Measurements from ENCODE around the gene PHC2. TPM values are rescaled to one million over a fixed set of nuclear protein-coding genes. Genes with fewer than 3 reads are reported as not detected.

The PHC2 gene
- total and polyA plus RNA-seq, 9 of the 15 experiments (the other 6 are each of a cell fraction or from before 2014, with no cell fraction given) = 3.1 to 67.6 (median 34.6) TPM

GRCh38 chr1:33462405-33463164, 31.7 kb upstream of the PHC2 start:
- ChIA-PET POLR2A (interaction anchor here (1.3 kb wide), 1 partner anchor 9 kb away, joined by 3 read pairs; no protein-coding TSS in a partner anchor), CTCF (ENCODE audit: low intra/inter-chr PET ratio) (no interaction called here)
- H3K4me1 ChIP-seq (replicated peaks in 1 of 2; ENCODE audit: control insufficient read depth in 2 of 2, insufficient read depth in 2 of 2, low read length in 2 of 2) = no peaks in the 10 kb centered on the region
- no peaks in the 10 kb centered on the region for H3K9me1 ChIP-seq (ENCODE audit: control insufficient read depth, insufficient read depth, low read length)
- no peaks in the 10 kb centered on the region for H3K36me3 ChIP-seq (ENCODE audit: control insufficient read depth, insufficient read depth, low read length)
- no peak overlapping the region for H3K27ac ChIP-seq (ENCODE audit: extremely low read depth, low read depth, low read length)
- 5% methylated on average over 8 of the region's 8 CpGs for WGBS (ENCODE audit: insufficient coverage, low coverage, missing lambda C conversion rate)
- H3K4me2 ChIP-seq (ENCODE audit: insufficient read depth, low read length) = no peak overlapping the region
- FAIRE-seq = no peak
- peaks cover 8 to 35% of the 10 kb centered on the region in 2 experiments; a peak in 4 of 5 replicates for H3K27me3 ChIP-seq (ENCODE audit: control insufficient read depth in 2 of 2, insufficient read depth in 2 of 2, low read length in 2 of 2)
- no peaks in the 10 kb centered on the region for H3K79me2 ChIP-seq (ENCODE audit: control insufficient read depth, insufficient read depth, low read length)
- no peak overlapping the region for H3K4me3 ChIP-seq
- intact Hi-C loops (cut with micrococcal nuclease) = no loop called here
- peak; percentile 27 to 42 (median 32); a peak in 4 of 6 replicates for TF ChIP-seq CTCF (IDR thresholded peaks at IDR 0.05 in 2 of 3, conservative IDR thresholded peaks at IDR 0.05 in 1 of 3; ENCODE audit: insufficient read depth in 2 of 3, low read depth in 1 of 3, low read length in 3 of 3)
- TF ChIP-seq HMBOX1 (IDR thresholded peaks at IDR 0.05) = peak; percentile 95
- no peak for TF ChIP-seq RREB1 (CRISPR knock-in tag; IDR thresholded peaks at IDR 0.05)
- TF ChIP-seq SRSF3 (IDR thresholded peaks at IDR 0.05; ENCODE audit: insufficient read depth, low read length) = no peak
- no peak overlapping the region for H3K9ac ChIP-seq (ENCODE audit: insufficient read depth in 1 of 2, low read depth in 2 of 2, low read length in 2 of 2)
- H4K20me1 ChIP-seq (replicated peaks; ENCODE audit: control insufficient read depth, insufficient read depth, low read length) = no peaks in the 10 kb centered on the region; the same call in 1 of the 2 replicates
- DNase-seq (ENCODE audit: extremely low read depth in 1 of 4, low spot score in 3 of 4) = peak in 1 of 4 experiments; percentile 38
- in situ Hi-C loops (cut with MboI) = no loop called here
- no peaks in the 10 kb centered on the region for H3K9me3 ChIP-seq (replicated peaks; ENCODE audit: control insufficient read depth, insufficient read depth, low read depth, low read length)
- ATAC-seq = peak; percentile 73; the same call in 2 of the 3 replicates
- no peak overlapping the region for H2AFZ ChIP-seq (ENCODE audit: low read depth, low read length)
- BruUV-seq (replicated peaks) = no TSS peak

All from K562 (cell line).